GM19238 (cell line): ENCODE measurements around the gene PRKCA.

Experiments
- DNase-seq: peaks from one replicate; pipeline ENCODE4 v3.0.0; 2011; ENCODE audit warnings: low spot score; ENCODE audit not compliant: insufficient read length

PRKCA gene

GRCh38 chr17:66829883-66830282 is 527.5 kb downstream of the PRKCA start:
- DNase-seq, result no peak

- DNase-seq, result no peak
These were observed 528.0 kb downstream of the PRKCA start for GRCh38 chr17:66830451-66830850.

DNA sequence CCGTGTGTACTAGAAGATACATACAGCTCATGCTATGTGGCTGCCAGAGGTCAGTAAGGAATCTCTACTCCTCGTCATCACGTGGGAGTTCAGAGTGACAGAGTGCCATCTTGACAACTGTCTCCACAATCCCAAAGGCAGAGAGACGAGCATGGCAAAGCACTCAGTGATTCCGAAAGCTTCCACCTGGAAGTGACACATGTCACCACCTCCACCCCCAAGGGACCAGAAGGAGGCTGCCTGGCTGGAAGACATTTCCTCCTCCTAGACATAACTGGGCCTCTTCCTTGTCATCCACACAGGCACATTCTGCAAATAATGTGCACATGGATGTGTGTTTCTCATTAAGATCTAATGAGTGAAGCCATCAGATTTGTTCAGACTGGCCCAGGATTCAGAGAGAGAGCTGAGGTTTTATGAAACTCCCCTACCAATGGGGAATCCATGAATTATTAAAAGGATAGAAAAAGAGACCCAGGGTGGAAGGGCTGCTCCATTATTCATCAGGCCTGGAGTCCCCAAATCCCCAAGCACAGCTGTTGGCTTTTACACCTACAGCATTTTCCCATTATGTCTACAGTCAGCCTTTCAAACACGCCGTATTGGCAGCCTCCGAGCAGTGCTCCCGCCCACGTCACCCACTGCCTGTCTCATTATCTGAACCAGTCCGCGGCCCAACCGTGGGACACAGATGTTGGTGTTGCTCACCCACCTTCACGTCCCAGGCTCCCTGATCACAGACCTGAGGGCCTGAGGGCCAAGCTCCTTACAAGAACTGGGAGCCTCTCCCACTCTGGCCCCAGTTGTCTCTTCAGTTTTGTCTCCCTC is 529.2 kb downstream of the PRKCA start:
- DNase-seq, result no peak

- no peak for DNase-seq
These were observed 530.8 kb downstream of the PRKCA start for GRCh38 chr17:66833201-66833600.

DNA sequence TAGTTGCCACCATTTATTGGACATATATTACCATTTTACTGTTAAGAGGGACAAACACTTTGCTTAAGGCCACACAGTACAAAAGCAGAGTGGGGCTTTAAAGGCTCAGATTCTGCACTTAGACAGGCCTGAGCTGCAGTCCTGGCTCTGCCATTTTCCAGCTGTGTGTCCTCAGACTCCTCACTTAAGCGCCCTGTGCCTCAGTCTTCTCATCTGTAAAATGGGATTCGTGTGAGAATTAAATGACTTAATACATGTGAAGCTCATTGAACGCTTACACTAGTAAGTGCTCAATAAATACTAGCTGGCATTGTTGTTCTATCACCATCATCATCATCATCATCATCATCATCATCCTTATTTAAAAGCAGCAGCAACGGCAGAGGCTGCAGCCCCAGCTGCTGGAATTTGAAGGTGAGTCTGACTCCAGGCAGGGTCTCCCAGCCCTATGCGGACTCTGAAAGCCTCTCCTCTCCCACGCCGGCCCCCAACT is 532.1 kb downstream of the PRKCA start:
- DNase-seq, result no peak

DNA sequence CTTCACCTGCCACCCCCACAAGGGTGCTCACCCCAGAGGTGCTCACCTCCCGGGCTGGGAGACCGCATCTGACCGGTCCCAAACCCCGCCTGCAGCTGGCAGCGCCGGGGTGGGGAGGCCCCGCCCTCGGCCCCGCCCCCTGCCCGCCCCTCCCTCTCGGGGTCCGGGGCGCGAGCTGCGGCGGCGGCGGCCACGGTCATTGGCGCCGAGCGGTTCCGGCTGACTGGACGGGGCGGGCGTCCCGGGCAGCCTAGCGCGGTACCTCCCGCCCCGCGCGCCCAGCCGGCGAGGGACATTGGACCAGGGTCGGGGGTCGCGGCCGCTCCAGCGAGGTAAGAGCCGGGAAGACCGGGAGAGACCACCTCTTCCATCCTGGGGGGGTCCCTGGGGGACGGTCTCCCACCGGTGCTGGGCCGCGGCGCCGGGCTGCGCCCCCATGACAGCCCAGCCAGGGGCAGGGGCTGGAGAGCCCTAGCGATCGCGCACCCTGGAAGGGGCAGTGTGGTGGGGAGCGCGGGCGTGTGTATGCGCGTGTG is 532.6 kb downstream of the PRKCA start, which contains the start of gene CACNG5:
TSS of gene CACNG5 (plus strand) at position 199 of the 536 bp plus-strand sequence. CDS start 42,216 bp downstream, outside the sequence.
- DNase-seq, result no peak

DNA sequence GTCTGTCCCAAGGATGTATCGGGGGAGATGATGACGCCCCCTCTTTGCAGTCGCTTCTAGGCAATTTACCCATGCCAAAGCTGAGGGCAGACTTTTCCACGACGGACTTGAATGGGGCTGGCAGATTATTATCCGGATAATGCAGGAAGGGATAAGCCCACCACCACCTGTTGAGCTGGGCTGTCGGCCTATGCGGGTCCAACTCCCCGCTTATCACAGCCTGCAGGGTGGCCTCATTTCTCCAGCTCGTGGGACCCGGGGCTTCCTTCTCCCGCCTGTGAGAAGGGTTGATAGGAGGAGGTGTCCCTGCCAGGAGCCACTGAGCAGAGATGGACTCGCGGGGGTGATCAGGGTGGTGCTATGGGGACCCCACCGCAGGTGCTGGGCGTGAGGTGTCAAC is 533.1 kb downstream of the PRKCA start:
- no peak for DNase-seq

GRCh38 chr17:66836063-66837005 is 533.9 kb downstream of the PRKCA start:
- DNase-seq, result no peak

DNA sequence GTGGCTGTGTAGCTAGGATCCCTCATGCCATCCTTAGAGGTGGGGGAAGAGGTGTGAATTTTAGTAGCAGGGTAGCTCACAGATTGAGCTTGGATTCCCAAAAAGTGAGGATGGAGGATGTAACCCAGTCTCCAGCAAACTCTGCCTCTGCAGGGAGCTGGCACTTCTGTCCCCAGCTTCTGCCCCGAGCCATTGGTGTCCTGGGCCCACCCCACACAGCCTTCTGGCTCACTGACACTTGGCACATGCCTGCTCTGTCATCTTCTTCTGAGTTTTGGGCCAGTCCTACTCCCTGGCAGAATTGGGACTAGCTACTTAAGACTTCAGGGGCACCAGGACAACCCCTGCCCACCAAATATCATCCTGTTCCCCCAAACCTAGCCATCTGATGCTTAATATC is 534.8 kb downstream of the PRKCA start:
- DNase-seq, result no peak

DNA sequence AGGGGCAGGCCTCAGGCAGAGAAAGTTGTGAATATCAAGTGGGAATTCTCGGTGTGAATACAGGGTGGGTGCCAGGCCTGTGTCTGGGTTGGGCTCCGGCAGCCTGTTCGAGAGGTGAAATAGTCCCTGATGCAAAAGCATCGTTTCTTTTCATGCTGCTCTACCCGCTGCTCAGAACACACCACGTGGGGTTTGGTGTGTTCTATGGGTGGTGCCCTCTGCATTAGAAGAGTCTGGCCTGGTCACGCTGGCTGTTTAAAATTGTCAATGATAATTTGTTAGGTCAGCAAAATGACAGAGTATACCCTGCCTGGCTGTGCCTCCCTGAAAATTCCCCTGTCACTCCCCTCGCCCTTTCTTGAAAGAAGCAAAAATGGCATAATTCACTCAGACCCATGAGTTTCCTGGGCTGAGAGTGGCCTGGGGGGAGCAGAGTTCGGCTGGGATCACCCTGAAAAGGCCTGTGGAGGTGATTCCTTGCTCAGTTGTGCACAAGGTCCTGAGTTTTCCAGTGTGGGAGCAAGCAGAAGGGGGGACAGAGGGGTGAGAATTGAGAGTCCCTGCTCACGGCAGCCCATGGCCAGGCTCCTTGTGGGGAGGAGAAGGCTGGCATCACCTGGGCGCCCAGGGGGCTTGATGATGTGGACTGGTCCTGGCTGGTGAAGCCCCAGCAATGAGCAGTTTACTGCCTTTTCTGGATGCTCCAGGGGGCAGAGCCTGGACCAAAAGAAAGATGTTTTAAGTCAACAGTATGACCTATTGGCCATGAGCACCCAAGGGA is 535.7 kb downstream of the PRKCA start:
- DNase-seq, result no peak

- DNase-seq, result no peak
These were observed 537.2 kb downstream of the PRKCA start for GRCh38 chr17:66839616-66840015.

DNA sequence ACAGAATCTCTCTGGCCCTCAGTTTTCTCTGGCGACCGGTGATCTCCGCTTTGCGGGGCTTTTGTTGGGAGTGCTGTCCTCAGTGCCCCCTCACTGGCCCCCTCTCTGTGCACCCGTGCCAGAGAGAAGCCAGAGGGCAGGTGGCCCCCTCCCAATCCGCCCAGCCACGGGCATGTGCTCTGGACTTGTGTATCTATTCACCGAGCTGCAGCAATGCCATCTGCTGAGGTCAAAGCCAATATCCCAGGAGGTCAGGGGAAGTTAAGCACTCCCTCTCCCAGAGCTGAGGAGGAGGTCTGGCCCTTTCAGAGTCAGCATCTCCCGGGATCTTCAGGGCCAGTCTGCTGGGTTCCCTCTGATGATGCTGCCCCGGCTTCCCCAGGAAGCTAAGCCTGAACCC is 537.6 kb downstream of the PRKCA start:
- no peak for DNase-seq

DNA sequence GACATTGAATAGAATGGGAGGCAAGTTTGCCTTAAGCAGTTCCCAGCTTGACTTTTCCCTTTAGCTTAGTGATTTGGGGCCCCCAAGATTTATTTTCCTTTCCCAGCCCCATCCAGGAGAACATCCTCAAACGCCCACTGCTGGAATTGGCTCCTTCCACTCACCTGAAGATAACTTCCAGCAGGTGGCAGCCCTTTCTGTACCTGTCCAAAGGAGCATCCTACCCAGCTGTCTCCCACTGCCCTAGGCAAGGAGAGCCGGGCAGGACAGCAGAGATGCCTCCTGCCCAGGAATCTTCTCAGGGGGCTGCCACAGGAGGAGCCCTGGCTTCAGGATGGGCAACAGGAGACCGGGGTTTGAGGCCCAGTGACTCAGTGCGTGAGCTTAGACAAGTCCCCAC is 538.9 kb downstream of the PRKCA start:
- DNase-seq, result no peak

DNA sequence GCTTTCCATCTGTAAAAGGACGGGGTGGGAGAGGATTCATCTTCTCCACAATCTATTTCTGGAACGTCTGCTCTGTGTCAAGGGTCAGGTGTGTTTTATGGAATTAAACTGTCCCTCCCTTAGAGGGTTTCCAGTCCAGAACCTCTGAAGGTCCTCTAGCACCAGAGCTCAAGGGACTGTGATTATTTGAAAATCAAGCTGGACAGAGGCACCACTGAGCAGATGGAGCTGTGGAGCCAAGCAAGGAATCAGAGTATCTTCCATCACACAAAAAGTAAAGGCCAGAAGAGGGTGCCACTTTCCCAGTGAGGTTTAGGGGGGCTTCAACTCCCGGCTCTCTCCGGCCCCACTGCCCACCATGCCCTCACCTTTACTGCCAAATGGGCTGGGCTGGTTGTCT is 539.3 kb downstream of the PRKCA start:
- no peak for DNase-seq

- DNase-seq, result no peak
These were observed 540.1 kb downstream of the PRKCA start for GRCh38 chr17:66842505-66842904.

GRCh38 chr17:66842959-66843358 is 540.5 kb downstream of the PRKCA start:
- no peak for DNase-seq

DNA sequence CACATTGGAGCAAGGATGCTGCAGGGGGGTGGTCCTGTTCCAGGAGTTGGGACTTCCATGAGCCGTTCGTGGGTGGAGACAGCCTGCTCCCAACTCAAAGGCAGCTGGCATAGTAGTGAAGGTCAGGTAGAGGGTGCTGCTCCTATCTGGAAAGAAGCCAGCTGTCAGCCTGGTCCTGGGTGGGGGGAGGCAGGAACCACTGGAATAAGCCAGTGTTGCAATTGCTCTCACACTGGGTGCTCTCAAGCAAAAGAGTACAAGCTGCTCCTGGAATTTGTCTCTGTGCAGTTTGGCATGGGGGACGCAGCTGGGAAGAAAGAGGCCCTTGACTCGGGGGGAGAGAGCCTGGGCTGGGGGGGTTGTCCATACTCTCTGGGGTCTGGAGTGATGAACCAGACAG is 541.2 kb downstream of the PRKCA start:
- no peak for DNase-seq

GRCh38 chr17:66847704-66848103 is 545.3 kb downstream of the PRKCA start:
- no peak for DNase-seq

- no peak for DNase-seq
These were observed 546.1 kb downstream of the PRKCA start for GRCh38 chr17:66848496-66848895.

DNA sequence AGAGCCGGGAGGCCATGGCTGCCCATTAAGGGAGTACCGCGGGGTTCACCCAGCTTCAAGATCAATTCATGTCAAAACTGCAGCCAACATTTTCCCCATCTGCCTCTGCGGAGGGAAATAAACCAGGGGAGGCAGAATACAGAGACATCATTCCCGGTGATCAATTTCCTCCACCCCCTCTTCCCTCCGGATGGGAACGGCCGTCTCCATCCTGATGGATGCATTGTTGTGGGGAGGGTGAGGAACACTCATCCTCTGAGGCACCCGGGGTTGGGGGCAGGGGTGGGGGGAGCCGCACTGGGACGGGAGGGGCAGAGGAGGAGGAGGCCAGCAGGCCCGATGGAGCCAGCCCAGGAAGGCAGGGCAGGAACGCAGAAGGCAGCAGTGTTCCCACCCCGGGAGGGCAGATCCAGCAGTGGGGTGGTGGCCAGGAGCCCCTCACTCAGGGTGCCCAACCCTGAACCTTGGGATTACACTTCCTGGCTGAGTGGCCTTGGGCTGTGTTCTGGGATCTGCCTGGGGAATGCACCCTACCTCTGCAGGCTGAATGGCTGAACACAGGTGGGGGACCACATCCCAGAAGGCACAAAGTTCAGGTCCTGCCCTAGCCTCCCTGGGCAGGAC is 546.7 kb downstream of the PRKCA start:
- no peak for DNase-seq
